SK-N-SH treated with all-trans-retinoic acid at 6 μM for 48 hours (cell line): ENCODE results near the gene ATG16L1.

Experiments
- ARNTL ChIP-seq: fragments of 450-650 bp; formaldehyde crosslinking; IDR thresholded peaks from 2 replicates; pipeline ENCODE4 v1.5.0; 2020; ENCODE audit warnings: low read depth, mild to moderate bottlenecking, moderate library complexity, borderline replicate concordance
- ESRRG ChIP-seq: fragments of 250-450 bp; sonication (Bioruptor Pico); IDR thresholded peaks from 2 replicates; pipeline ENCODE4 v1.6.1; 2021; ENCODE audit warnings: mild to moderate bottlenecking
- PATZ1 ChIP-seq: fragments of 250-450 bp; sonication (Bioruptor Pico); IDR thresholded peaks from 2 replicates; pipeline ENCODE4 v1.8.0; 2020; ENCODE audit warnings: mild to moderate bottlenecking, moderate library complexity, borderline replicate concordance
- RARB ChIP-seq: fragments of 250-450 bp; sonication (Bioruptor Pico); IDR thresholded peaks from 2 replicates; pipeline ENCODE4 v1.8.0; 2021; ENCODE audit warnings: mild to moderate bottlenecking, moderate library complexity
- TCF4 ChIP-seq: fragments of 250-450 bp; sonication (Bioruptor Pico); IDR thresholded peaks from 2 replicates; pipeline ENCODE4 v1.8.0; 2021; ENCODE audit warnings: mild to moderate bottlenecking, moderate library complexity, borderline replicate concordance
- TOX ChIP-seq: fragments of 250-450 bp; sonication (Bioruptor Pico); IDR thresholded peaks from 2 replicates; pipeline ENCODE4 v1.8.0; 2021; ENCODE audit warnings: mild to moderate bottlenecking, moderate library complexity, borderline replicate concordance
- ZFP3 ChIP-seq: fragments of 250-450 bp; sonication (Bioruptor Pico); IDR thresholded peaks from 2 replicates; pipeline ENCODE4 v1.5.0; 2020; ENCODE audit warnings: mild to moderate bottlenecking, moderate library complexity
- ZFP30 ChIP-seq: fragments of 450-650 bp; formaldehyde crosslinking; IDR thresholded peaks from 2 replicates; pipeline ENCODE4 v1.5.0; 2022; ENCODE audit warnings: mild to moderate bottlenecking, moderate library complexity

GRCh38 chr2:233251306-233252116 lies at the start of gene ATG16L1:
- no peak for TF ChIP-seq TOX (CRISPR knock-in tag)
- no peak for TF ChIP-seq ZFP3 (CRISPR knock-in tag)
- no peak for TF ChIP-seq ZFP30 (CRISPR knock-in tag)
- TF ChIP-seq RARB (CRISPR knock-in tag) = no peak
- no peak for TF ChIP-seq ARNTL (CRISPR knock-in tag)
- TF ChIP-seq PATZ1 (CRISPR knock-in tag) = no peak
- no peak for TF ChIP-seq TCF4 (CRISPR knock-in tag)
- no peak for TF ChIP-seq ESRRG
